ENCODE data around the gene WDR7.
A peak's percentile ranks its signal among the peaks of the same experiment; 100 is the strongest.

The WDR7 gene

DNA sequence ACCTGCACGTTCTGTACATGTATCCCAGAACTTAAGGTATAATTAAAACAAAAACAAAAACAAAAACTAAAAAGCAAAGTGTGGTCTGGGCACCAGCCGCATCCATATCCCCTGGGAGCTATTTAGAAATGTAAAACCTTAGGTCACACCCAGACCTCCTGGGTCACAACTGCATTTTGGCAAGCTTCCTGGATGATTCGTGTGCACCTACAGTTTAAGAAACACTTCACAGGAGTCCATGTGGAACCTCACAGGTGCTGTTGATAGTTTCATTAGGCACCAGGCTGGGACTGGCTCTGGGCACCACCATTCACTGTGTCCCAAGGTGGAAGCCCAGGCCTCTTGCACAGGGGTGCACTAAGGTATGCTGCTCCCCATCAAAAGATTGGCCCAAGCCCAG, 392.1 kb downstream of the WDR7 start:
- no peak for DNase-seq (ENCODE audit: low spot score)

DNA sequence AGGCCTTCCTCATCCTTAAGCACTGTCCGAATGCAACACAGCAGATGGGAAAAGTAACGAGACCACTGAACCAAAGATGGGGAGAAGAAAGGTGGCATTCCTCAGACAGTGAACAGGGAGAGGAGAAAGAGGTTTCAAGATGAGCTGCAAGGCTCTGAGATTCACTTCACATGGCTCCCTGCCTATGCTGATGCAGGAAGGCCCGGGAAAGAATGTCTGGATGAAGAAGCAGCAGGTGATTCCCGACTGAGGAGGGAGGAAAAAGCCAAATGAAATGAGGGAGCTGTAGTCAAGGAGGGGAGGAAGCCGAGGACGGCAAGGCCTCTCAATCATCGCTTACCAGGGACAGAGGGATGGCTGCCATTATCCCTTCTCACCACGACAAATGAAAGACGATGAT, 397.2 kb downstream of the WDR7 start:
- DNase-seq (ENCODE audit: low spot score): no peak

DNA sequence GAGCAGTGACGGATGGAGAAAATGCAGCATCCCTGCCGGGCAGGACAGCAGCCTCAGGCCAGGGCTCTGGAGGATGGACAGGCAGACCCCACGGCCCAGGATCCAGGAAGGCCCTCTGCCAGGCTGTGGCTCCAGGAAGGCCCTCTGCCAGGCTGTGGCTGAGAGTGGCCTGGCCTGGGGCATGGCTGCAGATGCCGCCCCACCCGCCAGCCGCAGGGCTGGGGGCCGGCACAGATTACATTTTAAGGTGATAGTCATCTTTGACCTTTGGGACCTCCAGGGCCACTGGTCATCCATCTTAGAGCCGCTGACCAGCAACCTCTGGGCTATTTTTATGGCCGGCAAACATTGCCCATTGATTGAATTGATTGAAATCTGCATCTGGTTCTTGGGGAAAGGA, 397.7 kb downstream of the WDR7 start:
- DNase-seq (ENCODE audit: low spot score): no peak

DNA sequence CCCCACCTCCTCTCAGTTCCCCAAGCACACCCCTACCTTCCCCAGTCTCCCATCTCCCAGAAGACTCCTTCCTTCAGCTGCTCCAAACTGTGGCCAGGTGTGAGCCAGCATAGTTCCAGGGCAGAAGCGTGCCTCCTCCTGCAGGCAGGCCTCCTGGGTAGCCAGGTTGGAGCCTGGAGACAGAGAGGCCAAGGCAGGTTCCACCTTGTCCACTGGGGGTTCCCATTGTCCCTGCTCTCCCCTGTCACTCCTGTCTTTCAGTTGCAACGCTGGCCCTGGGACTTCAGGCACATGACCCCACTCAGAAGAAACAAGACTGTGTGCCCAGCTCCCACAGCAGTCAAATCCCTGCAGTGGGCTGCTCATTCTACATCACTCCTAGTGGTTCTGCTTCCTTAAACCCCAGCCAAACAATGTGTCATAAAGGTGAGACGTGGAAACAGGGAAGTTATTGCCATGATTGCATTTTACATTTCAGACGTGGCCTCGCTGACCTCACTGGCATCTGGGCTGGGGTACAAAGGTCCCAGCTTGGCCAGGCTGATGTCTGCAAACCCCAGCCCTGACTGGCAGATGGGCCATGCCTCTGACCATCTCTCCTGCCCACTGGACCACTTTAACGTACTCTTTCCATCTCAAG, 399.3 kb downstream of the WDR7 start:
- no peak for DNase-seq (ENCODE audit: low spot score)

DNA sequence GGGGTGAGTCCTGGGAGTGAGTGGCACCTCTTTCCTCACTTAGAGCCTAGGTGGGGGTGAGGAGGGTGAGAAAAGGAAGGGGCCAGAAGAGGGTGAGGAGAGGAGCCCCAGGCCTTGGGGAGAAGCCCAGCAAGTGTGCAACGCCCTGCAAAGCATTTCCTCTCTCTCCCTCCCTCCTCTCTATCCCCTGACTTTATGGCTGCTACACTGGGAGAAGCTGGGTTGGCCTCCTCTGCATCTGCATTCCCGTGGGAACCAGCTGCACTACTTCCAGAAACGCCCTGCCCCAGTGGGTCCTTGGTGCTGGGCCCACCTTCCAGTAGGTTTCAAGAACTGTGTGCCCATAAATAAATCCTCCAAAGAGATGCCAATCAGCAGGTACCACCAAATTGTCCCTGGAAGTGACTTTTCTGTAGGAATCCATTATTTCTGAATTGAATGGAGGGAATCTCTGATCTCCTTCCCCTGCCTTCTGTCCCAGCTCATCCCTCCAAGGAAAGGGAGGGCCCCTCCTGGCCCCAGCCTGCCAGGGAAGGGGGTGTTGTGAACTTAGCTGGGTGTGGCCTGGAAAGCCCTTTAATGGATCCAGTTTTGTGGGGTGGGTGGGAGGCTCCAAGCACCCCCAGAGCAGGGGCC, 400.0 kb downstream of the WDR7 start:
- DNase-seq (ENCODE audit: low spot score): no peak

DNA sequence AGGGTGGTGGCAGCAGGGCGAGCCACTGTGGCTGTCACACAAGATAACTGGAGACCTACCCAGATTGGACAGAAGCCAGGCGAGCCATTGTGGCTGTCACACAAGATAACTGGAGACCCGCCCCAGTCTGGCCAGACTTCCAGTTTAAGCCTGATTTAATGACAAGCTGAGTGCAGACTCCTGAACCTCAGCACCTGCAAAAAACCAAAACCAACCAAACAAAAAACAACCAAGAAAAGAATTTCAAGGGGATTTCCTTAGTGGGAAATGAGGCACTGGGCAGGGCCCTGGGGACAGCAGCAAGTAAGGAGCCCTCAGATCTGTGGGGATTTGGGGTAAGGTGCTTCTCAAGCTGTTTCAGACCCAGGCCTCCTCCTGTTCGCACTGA, 400.5 kb downstream of the WDR7 start:
- no peak for DNase-seq (ENCODE audit: low spot score)

DNA sequence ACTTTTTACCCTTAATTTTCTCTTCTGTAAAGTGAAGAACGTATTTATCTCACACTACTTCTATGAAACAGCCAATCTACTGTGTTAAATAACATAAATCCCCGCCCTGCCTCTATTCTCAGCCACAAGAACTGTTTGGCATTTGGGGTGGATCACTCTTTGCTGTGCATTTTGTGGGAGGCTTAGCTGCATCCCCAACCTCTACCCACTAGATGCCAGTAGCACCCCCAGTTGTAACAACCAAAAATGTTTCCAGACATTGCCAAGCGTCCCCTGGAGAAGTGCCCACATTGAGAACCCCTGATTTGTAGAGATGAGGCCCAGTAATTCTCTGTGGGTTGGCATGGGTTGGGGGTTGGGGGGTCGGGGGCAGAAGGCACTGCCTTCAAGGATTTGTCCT, 401.0 kb downstream of the WDR7 start:
- DNase-seq (ENCODE audit: low spot score): no peak

DNA sequence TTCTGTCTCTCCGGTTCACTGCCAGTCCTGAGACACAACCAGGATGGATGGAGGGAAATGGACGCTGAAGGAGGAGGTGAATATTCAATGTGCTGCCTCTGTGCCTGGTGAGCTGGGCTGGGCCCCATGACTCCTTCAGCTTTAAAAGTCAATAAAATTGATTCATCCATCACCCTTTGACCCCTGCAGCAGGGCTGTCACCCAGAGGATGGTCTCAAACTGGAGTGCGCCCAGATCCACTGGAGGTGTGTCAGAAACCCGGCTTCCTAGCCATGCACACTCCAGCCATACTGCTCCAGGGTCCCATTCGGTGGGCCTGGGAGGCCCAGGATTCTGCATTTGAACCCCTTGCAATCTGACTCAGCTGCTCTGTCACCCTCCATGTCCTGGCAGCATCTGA, 401.6 kb downstream of the WDR7 start:
- DNase-seq (ENCODE audit: low spot score): no peak

DNA sequence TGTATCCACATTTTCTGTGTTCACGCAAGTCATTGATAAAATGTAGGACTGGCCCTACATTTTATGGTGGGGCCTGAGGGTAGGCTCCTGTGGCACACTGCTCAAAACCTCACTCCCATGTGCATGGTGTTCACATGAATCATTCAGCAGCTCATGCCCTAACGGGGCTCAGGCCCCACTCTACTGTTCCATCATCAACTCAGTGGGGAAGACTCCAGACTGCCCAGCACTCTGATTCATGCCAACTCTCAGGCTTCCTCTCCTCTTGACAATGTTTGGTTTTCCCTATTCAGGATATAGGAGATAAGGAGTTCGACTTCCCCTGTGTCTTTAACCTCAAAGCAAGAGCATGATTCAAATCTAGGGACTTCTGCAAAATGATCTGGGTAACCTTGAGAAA, 403.7 kb downstream of the WDR7 start:
- no peak for DNase-seq (ENCODE audit: low spot score)

DNA sequence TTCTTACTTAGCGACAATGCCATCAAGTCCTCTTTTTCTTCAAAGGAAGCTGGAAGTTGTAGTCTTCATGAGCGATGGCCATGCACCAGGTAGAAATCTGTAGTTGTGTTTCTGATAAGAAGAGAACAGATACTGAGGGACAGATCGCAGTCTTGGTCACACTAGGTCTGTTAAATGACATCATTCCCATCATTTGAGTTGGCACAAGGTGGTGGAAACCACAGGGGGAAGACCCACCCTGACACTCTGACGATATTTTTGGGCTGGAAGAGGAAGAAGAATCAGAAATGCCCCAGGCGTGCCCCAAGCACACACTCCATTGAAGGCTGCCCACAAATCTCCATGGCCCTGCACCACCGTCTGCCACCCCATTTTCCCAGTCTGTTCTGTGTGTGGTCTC, 406.7 kb downstream of the WDR7 start:
- no peak for DNase-seq (ENCODE audit: low spot score)

DNA sequence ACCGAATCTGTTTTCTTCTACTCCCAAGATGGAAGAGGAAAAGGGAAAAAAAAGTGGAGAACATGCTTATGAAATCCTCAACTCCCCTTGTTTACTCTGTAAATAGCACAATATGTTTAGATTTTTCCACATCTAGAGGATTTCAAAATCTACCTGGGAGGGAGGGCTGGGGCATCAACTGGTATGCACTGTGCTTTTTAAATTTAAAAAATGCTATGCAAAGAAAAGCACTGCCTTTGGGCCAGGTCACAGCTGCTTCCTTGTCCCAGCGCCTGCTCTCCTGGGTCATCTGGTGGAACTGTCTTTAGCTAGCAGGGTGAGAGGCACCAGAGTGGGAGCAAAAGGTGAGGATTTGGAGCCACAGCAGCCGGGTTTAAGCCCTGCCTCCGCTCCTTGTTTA, 407.6 kb downstream of the WDR7 start:
- DNase-seq (ENCODE audit: low spot score): no peak

DNA sequence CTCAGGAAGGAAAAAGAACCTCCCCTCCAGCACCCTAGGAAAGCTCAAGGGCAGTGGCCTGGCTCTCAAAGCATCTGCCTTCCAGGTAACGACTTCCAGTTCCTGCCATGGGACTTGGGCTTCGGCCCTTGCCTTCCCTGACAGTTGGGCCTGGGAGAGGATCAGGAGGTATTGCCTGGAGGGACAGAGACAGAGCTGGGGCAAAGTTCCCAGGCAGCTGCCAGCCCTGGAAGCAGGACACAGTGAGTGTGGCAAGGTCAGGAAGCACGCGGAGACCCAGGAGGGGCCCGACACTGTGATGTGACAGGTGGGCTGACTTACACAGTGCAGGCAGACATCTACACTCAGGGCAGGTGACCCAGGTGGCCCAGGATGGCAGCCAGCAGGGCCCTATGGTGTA, 408.2 kb downstream of the WDR7 start:
- DNase-seq (ENCODE audit: low spot score): no peak

DNA sequence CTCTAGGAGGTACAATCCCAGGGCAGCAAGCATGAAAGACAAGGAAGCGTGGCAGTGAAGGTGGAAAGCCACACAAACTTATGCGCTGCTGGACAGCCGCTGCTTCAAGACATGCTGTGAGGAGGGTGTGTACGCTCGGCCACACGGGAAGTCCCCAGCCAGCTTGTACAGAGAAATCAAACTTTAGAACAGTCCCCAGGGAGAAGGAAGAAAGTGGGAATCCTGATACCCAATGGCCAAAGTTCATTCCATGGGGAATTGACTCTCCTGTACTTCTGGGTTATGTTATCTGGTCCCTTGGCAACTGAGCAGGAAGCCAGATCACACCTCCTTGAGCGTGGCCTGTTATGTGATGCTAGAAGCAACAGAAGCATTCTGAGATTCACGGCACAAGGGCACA, 409.7 kb downstream of the WDR7 start:
- no peak for DNase-seq (ENCODE audit: low spot score)

DNA sequence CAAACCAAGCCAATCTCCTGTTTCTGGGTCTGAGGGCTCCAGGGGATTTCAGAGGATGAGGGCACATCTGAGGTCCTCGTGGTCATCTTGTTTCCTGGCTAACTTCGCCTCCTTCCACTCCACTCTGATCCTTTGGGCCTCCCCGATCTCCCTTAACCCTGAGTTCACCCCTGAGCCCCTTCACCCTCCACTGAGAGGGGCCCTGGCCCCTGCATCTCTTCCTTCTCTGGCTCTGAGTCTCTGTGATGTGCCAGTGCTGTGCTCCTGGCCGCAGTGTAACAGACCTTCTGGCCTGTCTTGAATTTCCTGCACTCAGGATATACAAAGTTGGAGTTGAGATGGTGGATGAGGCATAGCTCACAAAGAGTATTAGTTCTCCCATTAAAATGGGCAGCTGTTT, 411.0 kb downstream of the WDR7 start:
- no peak for DNase-seq (ENCODE audit: low spot score)

DNA sequence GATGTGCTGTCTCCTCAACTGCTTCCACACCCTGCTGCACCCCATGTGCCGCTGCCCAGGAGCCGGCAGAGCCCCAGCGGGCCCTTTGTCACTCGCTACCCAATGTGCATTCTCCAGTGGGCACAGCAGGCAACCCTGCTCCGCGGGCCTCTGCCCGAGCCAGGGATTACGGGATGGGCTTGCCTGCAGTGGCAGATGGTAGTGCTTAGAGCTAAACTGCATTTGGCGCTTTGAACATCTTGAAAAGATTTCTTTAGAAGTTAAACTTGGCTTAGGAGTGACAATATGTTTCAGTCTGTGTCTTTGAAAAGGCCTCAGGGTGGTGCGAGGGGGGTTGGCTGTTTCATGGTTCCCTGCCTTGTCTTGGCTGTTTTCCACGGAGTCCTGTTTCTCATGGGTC, 411.7 kb downstream of the WDR7 start:
- no peak for DNase-seq (ENCODE audit: low spot score)

DNA sequence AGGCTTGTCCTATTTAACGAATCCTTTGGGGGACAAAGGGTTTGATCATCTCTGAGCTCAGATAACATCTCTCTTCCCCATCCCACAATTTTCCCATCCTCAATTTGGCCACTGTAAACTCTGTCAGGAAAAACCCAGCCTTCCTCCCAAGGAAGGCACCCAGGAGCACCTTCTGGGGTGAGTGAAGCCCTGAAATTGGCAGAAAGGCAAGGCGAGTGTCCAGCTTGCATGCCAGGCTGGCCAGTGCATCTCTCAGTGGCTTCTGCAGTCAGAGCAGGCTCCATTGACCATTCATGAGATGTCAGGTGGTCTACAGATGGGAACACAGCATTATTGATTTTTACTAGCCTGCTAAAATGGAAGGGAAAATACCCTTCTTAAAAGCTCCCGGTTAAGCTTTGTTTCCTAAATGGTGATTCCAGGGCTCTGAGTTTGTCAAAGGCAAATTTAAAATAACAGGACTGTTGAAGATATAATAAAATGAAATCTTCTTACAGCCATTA, 412.5 kb downstream of the WDR7 start:
- DNase-seq (ENCODE audit: low spot score): no peak

DNA sequence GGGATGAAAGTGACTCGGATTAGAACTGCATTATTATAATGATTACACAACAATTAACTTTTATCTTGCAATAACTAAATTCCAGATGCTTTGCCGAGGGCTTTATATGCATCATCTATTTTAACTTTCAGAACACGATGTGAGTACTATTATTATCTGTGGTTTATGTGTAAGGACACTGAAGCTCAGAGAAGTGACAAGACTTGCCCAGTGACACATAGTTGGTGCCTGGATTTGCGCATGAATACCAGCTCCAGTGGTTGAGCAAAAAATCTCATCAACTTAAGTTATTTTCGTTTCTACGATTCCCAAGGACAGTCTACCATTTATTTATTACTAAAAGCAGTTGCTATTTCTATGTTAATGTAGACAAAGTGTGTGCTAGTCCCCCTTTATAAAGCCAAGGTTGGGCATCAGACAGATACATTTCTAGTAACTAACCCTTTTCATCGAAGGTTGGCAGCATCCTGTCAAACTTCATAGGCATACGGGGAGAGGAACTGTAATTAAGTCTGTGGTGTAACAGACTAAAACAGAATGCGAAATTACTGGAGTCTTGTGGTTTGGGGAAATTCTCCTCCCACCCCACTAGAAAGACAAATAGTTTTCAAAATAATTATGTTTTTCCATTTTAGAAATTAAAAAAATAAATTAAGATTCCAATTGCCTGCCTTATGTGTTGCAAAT, 422.5 kb downstream of the WDR7 start:
- DNase-seq (ENCODE audit: low spot score): no peak

DNA sequence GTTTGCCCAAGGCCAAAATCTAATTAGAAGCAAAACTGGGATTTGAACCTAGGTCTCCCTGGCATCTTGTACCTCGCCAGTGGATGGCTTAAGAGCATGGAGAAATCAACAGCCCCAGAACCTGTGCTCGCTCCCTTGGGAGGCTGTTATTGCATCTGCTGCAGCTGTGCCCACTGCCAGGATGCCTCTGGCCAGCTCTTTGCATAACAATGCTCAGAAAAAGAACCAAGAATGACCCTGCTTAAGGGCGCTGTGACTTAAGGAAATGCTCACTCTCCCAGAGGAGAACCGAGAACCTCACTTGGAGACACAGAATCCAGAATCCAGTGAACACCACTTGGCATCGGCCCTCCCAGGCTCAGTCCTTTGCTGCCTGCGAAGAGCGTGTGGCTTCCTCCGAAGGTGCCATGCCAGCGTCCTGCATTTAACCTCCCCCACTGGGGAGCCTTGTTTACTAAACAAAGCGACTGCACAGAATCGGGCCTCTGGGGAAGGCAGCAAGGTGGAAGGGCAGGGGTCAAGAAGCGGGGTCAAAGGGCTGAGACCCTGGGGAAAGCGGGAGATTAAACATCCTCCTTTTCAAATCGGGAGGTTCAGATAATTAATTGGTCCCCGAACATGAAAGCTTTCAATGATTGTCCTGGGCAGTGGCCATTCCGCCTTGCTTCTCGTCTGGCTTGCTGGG, 424.7 kb downstream of the WDR7 start:
- DNase-seq (ENCODE audit: low spot score): no peak

DNA sequence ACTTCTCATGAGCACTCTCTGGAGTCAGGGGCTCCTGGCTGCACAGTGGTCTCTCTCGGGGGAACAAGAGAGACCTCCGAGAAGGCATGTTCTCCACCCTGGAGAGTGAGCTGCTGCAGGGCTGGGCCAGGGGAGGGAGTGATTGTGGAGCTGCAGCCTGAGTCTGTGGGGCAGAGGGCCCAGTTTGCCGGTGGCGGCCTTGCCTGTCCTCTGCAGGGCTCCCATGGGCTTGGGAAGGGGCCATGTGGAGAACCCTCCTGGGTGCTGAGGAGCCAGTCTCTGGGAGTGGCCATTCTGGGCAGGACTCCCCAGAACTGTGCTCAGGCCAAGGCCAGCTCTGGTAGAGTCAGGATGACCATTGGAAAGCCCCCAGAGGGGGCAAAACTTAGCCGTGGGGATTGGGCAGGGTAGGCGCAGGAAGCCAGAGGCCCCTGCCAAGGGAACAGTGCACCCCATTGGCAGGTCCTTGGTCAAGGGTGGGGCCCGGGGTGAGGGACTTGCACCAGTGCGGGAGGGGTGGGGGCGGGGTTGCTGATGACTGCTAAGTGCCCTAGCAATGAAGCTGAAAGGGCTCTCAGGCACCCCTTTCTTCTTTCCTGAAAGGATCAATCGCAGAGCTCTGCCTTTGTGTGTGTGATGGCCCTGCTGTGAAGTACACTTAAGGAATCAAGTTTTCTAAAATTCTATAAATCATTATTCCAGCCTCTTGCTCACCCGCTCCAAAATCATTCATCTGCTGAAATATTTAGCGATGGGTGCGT, 426.0 kb downstream of the WDR7 start:
- no peak for DNase-seq (ENCODE audit: low spot score)

DNA sequence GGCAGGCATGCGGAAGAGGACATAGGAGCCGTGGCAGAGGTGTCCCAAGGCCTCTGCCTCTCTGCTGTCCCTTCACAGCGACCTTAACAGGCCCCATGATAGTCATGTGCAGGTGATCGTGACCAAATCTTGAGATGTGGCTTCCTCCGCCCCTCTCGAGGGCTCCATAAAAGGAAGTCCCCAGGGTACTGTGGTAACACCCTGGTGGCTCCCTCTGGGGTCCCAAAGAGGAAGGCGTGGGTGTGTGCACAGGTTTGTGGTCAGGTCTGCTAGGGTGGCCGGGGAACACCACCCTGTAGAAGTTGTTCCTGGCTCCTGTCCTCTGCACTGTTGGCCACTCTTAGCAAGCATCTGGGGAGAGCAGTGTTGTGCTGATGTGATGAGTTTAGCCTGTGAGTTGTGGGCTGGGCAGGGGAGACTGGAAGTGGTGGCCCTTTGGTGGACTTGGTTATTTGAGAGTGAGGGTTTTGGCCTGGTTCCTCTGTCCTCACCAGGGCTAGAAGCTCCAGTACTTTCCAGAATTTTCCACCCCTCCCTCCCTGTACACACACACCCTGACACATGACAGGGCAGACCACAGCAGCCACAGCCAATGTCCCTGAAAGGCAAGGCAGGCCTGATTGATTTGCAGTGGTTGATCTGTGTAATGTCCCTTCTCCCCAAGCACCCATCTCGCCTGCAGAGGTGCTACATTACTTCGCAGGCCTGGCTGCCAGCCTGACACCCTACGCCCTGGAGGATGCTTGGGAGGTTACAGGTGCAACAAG, 426.8 kb downstream of the WDR7 start:
- peak; percentile 3 for DNase-seq (ENCODE audit: low spot score)

DNA sequence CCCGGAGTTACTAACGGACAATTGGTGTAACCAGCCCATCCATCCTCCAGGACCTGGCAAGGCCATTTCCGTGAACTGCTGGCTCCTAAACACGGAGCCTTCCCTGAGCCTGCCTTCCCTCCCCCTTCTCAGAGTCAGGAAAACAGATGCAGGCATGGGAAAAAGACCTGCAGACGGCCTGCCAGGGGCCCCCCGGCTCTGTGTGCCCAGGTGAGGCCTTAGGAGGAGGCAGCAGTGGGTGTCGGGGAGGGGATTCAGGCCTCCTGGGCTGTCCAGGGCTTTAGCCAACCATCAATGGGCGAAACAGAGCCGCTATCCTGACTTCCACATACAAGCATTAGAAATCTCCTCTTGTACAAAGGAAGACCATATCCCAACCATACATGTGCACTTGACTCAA, 427.5 kb downstream of the WDR7 start:
- no peak for DNase-seq (ENCODE audit: low spot score)

DNA sequence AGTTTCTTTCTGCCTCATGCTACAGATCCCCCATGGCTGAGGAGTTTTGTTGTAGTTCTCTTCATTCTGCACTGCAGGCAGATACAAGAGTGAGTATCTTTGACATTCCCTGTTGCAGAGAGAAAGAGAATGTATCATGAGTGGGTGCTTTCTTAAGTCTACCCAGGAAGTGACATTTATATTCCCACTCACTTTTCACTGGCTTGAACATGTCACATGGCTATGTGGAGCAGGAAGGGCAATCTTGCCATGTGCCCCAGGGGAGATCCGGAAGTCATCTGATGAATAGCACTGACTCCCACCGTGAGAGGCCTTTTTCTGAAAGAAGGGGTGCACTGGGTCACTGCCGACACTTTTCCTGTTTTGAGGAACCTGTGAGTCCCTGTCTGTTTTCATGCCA, 429.3 kb downstream of the WDR7 start:
- DNase-seq (ENCODE audit: low spot score): no peak
